ENCODE results near the gene OPRL1. TPM values are rescaled to one million over a fixed set of nuclear protein-coding genes. Genes with fewer than 3 reads are reported as not detected.

The OPRL1 gene
- total RNA-seq, 4 donors from 2014 or later = 0.15 to 0.88 (median 0.28) TPM

DNA sequence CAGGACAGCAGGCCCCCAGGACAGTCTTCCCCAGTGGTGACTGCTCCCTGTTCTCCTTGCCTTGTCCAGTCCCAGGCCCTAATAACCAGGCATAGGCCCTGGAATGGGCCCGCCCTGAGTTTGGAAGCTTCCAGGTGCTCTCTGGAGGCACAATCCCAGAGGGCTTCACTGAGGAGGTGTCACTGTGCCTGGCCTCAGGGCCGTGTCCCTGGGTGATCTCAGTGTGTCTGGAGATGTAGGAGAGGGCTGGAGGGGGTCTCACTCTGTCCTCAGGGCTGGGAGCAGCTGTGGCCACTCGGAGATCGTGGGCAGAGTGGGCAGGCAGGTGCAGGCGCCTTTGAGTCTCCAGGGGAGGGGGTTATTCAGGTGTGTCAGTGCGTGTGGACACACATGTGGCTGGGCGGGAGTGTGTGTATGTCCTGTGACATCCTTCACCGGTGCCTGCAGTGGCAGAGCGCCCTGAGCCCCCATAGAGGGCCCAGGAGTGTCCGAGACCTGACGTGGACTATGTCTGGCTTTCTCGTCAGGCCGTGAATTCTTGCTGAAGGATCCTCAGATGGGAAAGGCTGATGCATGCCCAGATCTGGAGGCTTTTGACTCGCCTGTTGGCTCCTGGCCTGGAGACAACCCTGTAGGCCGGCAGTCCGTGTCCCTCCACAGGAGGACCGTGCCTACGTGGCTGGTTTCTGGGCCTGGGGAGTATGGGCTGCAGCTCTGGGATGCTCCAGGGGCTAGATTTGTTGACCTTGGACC is 33.0 kb downstream of the OPRL1 start:
- 75 to 84% methylated on average over 17 to 18 of the region's 18 CpGs for WGBS, 2 donors
- peak in 1 of 2 donors; percentile 84 for DNase-seq (ENCODE audit: low spot score in 2 of 2)
- intact Hi-C loops (cut with DNase I; ENCODE audit: low total_unique reads) = no loop called here
- H3K4me3 ChIP-seq (ENCODE audit: low read depth, poor library complexity, severe bottlenecking) = no peak overlapping the region
- no peak for TF ChIP-seq POLR2A (IDR thresholded peaks at IDR 0.05)
- TF ChIP-seq, protein P1, sequence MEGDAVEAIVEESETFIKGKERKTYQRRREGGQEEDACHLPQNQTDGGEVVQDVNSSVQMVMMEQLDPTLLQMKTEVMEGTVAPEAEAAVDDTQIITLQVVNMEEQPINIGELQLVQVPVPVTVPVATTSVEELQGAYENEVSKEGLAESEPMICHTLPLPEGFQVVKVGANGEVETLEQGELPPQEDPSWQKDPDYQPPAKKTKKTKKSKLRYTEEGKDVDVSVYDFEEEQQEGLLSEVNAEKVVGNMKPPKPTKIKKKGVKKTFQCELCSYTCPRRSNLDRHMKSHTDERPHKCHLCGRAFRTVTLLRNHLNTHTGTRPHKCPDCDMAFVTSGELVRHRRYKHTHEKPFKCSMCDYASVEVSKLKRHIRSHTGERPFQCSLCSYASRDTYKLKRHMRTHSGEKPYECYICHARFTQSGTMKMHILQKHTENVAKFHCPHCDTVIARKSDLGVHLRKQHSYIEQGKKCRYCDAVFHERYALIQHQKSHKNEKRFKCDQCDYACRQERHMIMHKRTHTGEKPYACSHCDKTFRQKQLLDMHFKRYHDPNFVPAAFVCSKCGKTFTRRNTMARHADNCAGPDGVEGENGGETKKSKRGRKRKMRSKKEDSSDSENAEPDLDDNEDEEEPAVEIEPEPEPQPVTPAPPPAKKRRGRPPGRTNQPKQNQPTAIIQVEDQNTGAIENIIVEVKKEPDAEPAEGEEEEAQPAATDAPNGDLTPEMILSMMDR (IDR thresholded peaks at IDR 0.05) = no peak

DNA sequence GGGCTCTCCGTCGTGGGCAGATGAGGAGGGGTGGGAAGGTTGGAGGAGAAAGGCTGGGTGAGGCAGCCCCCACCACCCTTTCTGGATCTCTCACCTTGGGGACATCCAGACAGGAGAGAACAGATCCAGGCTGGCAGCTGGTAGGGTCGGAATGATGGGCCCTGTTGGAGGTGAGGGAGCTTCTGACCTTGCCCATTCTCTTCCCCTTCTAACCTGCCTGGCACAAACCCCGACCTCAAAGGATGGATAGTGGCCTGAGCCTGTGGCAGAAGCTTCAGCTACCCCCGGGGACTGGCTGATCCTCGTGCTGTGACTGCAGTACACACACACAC is 33.5 kb downstream of the OPRL1 start:
- intact Hi-C loops (cut with DNase I; ENCODE audit: low total_unique reads) = no loop called here
- TF ChIP-seq POLR2A (IDR thresholded peaks at IDR 0.05) = no peak
- TF ChIP-seq, protein P1 (IDR thresholded peaks at IDR 0.05) = no peak
- DNase-seq (ENCODE audit: low spot score in 2 of 2) = no peak
- WGBS, 2 donors = 60 to 75% methylated on average over 6 of the region's 6 CpGs
- H3K4me3 ChIP-seq (ENCODE audit: low read depth, poor library complexity, severe bottlenecking) = no peak overlapping the region

DNA sequence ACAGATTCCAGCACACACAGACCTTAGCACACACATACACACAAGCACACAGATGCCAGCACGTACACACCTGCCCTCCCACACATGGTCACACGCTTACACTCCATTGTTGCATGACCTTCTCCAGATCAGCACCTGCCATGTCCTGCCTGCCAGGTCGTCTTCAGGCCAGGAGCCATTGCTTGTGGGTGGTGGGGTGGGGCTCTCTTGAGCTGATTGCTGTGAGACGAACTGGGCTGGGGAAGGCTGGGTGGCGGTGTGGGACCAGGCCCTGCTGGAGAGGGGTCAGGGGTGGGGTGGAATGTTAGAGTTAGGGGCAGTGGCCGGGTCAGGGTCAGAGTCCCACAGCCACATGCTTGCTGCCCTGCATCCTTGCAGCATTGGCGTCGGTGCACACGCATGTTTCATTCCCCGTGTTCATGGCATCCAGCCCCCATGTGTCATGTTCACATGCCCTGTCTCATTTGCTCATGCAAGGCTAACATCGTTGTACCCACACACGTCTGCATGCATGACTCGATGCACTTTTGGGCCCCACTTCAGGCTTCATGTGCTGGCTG is 34.0 kb downstream of the OPRL1 start:
- DNase-seq (ENCODE audit: low spot score in 2 of 2) = peak in 1 of 2 donors; percentile 84
- H3K4me3 ChIP-seq (ENCODE audit: low read depth, poor library complexity, severe bottlenecking) = no peak overlapping the region
- intact Hi-C loops (cut with DNase I; ENCODE audit: low total_unique reads) = no loop called here
- TF ChIP-seq POLR2A (IDR thresholded peaks at IDR 0.05) = no peak
- TF ChIP-seq, protein P1 (IDR thresholded peaks at IDR 0.05) = no peak
- 65 to 66% methylated on average over 13 of the region's 13 CpGs for WGBS, 2 donors

DNA sequence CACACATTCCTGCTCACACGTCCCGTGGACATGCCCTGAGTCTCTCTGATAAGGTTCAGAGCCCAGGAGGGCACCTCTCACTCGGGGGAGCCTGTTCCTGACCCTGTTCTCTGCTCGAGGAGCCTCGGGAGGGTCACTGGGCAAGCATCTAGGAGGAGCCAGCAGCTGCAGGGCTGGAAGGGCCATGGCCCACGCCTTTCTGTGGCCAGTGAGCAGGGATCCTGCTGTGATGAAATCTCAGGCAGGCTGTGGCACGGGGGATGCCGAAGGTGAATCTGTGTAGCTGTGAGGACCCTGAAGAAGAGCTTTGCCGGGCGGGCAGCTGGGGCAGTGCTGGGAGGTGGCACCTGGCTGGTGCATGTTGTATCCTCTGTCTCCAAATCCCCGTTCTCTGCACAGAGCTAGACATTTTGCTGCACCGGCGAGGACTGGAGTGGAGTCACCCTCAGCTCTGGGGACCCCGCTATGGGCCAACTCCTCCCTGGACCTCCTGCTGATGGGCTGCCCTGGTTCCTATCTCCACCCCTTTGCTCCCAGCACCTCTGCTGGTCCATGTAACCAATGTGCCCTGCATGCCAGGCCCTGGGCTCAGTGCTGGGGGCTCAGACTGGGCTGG is 34.6 kb downstream of the OPRL1 start:
- intact Hi-C loops (cut with DNase I; ENCODE audit: low total_unique reads) = no loop called here
- no peak for TF ChIP-seq POLR2A (IDR thresholded peaks at IDR 0.05)
- TF ChIP-seq, protein P1 (IDR thresholded peaks at IDR 0.05) = no peak
- H3K4me3 ChIP-seq (ENCODE audit: low read depth, poor library complexity, severe bottlenecking) = no peak overlapping the region
- WGBS, 2 donors = 76 to 88% methylated on average over 14 of the region's 14 CpGs
- DNase-seq (ENCODE audit: low spot score in 2 of 2) = peak in 1 of 2 donors; percentile 75

DNA sequence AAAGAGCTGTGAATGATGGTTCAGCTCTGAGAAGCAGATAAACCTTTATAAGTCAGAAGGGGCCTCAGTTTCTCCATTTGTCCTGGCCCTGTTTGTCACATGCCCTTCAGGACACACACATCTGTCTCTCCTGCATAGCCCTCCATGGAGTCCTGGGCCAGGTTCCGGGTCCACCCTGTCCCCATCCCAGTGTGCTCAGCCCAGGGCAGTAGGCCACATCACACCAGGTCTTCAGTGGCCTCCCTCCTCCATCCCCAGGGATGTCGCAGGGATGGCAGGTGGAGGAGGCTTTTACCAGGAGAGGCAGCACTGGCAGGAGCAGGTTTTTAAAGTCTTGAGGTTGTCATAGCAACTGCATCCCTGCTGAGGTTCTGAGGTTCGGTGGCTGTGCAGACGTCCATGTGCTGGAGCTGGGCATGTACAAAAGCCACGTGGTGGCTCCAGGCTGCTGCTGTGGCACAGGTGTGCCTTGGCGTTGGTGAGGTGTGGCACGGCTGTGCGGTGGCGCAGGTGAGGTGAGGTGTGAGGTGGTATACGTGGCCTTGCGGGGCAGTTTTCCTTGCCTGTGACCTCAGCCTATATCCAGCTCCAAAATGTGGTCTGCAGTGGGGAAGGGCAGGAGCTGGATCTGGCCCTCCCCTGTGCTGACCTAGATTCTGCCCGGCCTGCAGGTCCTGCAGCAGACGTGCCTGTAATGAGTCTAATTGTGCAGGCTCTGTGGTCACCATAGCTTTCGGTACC is 35.5 kb downstream of the OPRL1 start:
- H3K4me3 ChIP-seq (ENCODE audit: low read depth, poor library complexity, severe bottlenecking) = no peak overlapping the region
- DNase-seq (ENCODE audit: low spot score in 2 of 2) = peak in 1 of 2 donors; percentile 69
- WGBS, 2 donors = 55 to 73% methylated on average over 13 to 14 of the region's 14 CpGs
- intact Hi-C loops (cut with DNase I; ENCODE audit: low total_unique reads) = loop anchor here (1.0 kb wide), 1 partner anchor 21 kb away; no protein-coding TSS in a partner anchor
- no peak for TF ChIP-seq POLR2A (IDR thresholded peaks at IDR 0.05)

DNA sequence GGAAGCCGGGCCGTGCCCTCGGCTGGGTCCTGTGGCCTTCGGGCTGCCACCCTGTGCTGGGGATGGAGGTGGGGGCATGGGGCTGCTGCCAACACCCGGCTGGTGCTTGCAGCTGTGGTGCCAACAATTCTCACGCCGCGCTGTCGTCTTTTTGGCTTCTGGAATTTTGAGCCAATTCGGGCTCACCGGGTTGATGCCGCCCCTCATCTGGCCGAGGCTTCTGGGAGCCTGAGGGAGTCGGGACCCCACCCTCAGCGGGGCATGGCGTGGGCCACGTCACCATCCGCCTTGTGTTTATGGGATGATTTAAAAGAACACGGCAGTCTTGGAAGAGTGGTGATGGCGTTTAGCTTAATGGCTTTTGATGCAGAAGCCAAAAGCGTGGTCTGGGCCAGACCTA is 36.1 kb downstream of the OPRL1 start:
- peak in 1 of 2 donors; percentile 80 for DNase-seq (ENCODE audit: low spot score in 2 of 2)

More for the DNA sequence above, 36.1 kb downstream of the OPRL1 start:
- intact Hi-C loops (cut with DNase I; ENCODE audit: low total_unique reads) = no loop called here
- TF ChIP-seq POLR2A (IDR thresholded peaks at IDR 0.05) = no peak
- TF ChIP-seq, protein P1 (IDR thresholded peaks at IDR 0.05) = no peak
- no peak overlapping the region for H3K4me3 ChIP-seq (ENCODE audit: low read depth, poor library complexity, severe bottlenecking)
- 67 to 69% methylated on average over 21 of the region's 21 CpGs for WGBS, 2 donors

All from lower leg skin (tissue), 4 donors.